Erythroblast (primary cell): ENCODE data around the gene SORCS1.

Experiments
- GATA1 ChIP-seq: IDR thresholded peaks from 2 replicates; pipeline ENCODE4 v1.6.1; 2011; ENCODE audit warnings: low read depth, mild to moderate bottlenecking, control low read depth, low read length, moderate library complexity
- POLR2A ChIP-seq: IDR thresholded peaks from 2 replicates; pipeline ENCODE4 v1.6.1; 2011; ENCODE audit warnings: mild to moderate bottlenecking, low read length

DNA sequence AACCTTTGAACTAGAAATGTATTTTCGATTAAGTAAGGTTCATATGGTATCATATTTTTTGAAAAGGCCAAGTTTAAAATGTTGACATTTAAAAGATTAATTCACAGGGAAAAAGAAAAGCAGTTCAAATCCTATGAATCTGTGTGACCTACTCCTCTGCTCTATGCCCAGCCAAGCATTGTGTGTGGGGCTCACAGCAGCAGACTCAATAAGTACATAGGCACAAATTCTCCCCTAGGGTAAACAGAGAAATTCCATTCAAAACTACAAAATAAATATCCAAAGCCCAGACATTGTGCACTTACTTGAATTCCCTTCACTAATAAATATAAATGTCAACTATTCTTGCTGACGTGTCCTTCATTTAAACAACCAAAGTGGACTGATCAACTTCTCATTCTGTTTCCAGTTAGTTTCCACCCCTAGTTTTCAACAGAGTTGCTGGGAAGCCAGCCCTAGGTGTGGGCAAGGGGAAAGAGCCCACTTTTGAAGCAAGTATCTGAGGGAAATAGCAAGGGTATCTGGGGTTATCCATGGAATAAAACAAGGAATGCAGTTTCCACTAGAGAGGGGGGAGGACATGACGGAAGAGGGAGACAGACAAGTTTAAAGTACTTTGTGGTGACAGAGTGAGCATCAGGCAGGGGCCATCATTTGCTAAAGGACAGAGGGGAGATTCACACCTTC lies 533.3 kb downstream of the SORCS1 start:
- no peak for TF ChIP-seq POLR2A
- TF ChIP-seq GATA1 = no peak
